ENCODE results near the gene ARAP3.

The ARAP3 gene

GRCh38 chr5:141672841-141673813 lies 8.9 kb downstream of the ARAP3 start:
- no peaks in the 10 kb centered on the region for H3K36me3 ChIP-seq (ENCODE audit: control insufficient read depth in 2 of 2, insufficient read depth in 2 of 2, low read length in 2 of 2)
- no peak overlapping the region for H3K4me3 ChIP-seq (ENCODE audit: low read length in 2 of 2)
- H3K4me1 ChIP-seq (ENCODE audit: control insufficient read depth in 2 of 2, insufficient read depth in 2 of 2, low read length in 2 of 2) = no peaks in the 10 kb centered on the region
- no peak overlapping the region for H3K27ac ChIP-seq (ENCODE audit: low read depth in 2 of 2, low read length in 2 of 2)
- no peaks in the 10 kb centered on the region for H3K9me3 ChIP-seq (ENCODE audit: control insufficient read depth in 2 of 2, low read length in 2 of 2)
- H3K27me3 ChIP-seq (ENCODE audit: control insufficient read depth in 2 of 2, insufficient read depth in 2 of 2, low read length in 2 of 2) = no peaks in the 10 kb centered on the region
- no peak overlapping the region for H3K9ac ChIP-seq (ENCODE audit: low read depth in 1 of 2, low read length in 2 of 2)

GRCh38 chr5:141672071-141672840 lies 9.8 kb downstream of the ARAP3 start:
- Histone ChIP-seq H3K36me3 (ENCODE audit: control insufficient read depth in 2 of 2, insufficient read depth in 2 of 2, low read length in 2 of 2) (no peaks in the 10 kb centered on the region), H3K27ac (ENCODE audit: low read depth in 2 of 2, low read length in 2 of 2) (no peak overlapping the region)

GRCh38 chr5:141669520-141669919 lies 12.5 kb downstream of the ARAP3 start:
- H3K36me3 ChIP-seq (ENCODE audit: control insufficient read depth in 2 of 2, insufficient read depth in 2 of 2, low read length in 2 of 2) = no peaks in the 10 kb centered on the region
- H3K27me3 ChIP-seq (ENCODE audit: control insufficient read depth in 2 of 2, insufficient read depth in 2 of 2, low read length in 2 of 2) = no peaks in the 10 kb centered on the region
- H3K9ac ChIP-seq (ENCODE audit: low read depth in 1 of 2, low read length in 2 of 2) = no peak overlapping the region
- no peak overlapping the region for H3K27ac ChIP-seq (ENCODE audit: low read depth in 2 of 2, low read length in 2 of 2)
- no peaks in the 10 kb centered on the region for H3K9me3 ChIP-seq (ENCODE audit: control insufficient read depth in 2 of 2, low read length in 2 of 2)
- H3K4me3 ChIP-seq (ENCODE audit: low read length in 2 of 2) = no peak overlapping the region
- no peaks in the 10 kb centered on the region for H3K4me1 ChIP-seq (ENCODE audit: control insufficient read depth in 2 of 2, insufficient read depth in 2 of 2, low read length in 2 of 2)

More at GRCh38 chr5:141672071-141672840, 9.8 kb downstream of the ARAP3 start:
- Histone ChIP-seq H3K4me3 (ENCODE audit: low read length in 2 of 2) (no peak overlapping the region), H3K27me3 (ENCODE audit: control insufficient read depth in 2 of 2, insufficient read depth in 2 of 2, low read length in 2 of 2) (no peaks in the 10 kb centered on the region), H3K9me3 (ENCODE audit: control insufficient read depth in 2 of 2, low read length in 2 of 2) (no peaks in the 10 kb centered on the region), H3K9ac (ENCODE audit: low read depth in 1 of 2, low read length in 2 of 2) (no peak overlapping the region), H3K4me1 (ENCODE audit: control insufficient read depth in 2 of 2, insufficient read depth in 2 of 2, low read length in 2 of 2) (no peaks in the 10 kb centered on the region)

- Histone ChIP-seq H3K27ac (ENCODE audit: low read depth in 2 of 2, low read length in 2 of 2) (no peak overlapping the region), H3K4me1 (ENCODE audit: control insufficient read depth in 2 of 2, insufficient read depth in 2 of 2, low read length in 2 of 2) (no peaks in the 10 kb centered on the region)
Observed at GRCh38 chr5:141668601-141669265, 13.3 kb downstream of the ARAP3 start.

DNA sequence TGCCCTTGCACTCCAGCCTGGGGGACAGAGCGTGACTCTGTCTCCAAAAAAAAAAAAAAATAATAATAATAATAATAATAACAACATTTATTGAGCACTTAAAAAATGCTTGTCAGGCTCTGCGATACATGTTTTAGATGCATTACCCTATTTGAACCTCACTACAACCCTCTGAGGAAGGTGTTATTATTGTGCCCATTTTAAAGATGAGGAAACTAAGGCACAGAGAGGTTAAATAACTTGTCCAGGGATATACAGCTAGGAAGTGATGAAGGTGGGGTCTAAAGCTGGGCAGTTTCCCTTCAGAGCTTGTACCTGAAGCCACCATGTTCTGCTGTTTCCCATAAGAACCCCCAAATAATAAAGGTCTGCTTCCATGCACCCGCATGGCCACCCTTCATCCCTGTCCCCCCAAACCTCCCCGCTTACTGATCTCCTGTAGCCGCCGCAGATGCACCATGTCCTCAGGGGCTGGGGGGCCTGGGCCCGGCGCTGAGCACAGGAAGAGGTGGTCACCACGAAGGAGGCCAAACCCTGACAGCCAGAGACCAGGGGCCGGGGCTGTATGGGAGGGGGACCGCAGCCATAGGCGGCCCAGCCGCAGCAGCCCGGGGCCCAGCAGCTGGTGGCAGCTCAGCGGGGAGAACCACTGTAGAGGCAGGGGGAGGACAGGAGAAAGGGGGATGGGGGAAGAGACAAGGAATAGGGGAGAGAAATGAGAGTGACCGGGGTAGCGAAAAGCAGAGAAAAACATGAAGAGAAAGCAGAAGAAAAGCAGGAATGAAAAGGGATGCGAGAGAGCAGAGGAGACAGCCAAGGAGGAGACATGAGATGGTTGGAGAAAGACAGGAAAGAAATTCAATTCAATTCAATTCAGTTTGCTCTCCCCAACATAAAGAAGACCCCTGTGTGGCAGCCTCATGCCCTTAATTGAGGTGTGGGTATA lies 15.8 kb downstream of the ARAP3 start:
- Histone ChIP-seq H3K27me3 (ENCODE audit: control insufficient read depth in 2 of 2, insufficient read depth in 2 of 2, low read length in 2 of 2) (no peaks in the 10 kb centered on the region), H3K4me1 (ENCODE audit: control insufficient read depth in 2 of 2, insufficient read depth in 2 of 2, low read length in 2 of 2) (no peaks in the 10 kb centered on the region), H3K9me3 (ENCODE audit: control insufficient read depth in 2 of 2, low read length in 2 of 2) (no peaks in the 10 kb centered on the region), H3K27ac (ENCODE audit: low read depth in 2 of 2, low read length in 2 of 2) (no peak overlapping the region), H3K9ac (ENCODE audit: low read depth in 1 of 2, low read length in 2 of 2) (no peak overlapping the region), H3K4me3 (ENCODE audit: low read length in 2 of 2) (no peak overlapping the region), H3K36me3 (ENCODE audit: control insufficient read depth in 2 of 2, insufficient read depth in 2 of 2, low read length in 2 of 2) (peaks cover 0 to 2% of the 10 kb centered on the region in 2 donors)

More at GRCh38 chr5:141668601-141669265, 13.3 kb downstream of the ARAP3 start:
- no peak overlapping the region for H3K9ac ChIP-seq (ENCODE audit: low read depth in 1 of 2, low read length in 2 of 2)
- peaks cover 0 to 2% of the 10 kb centered on the region in 2 donors for H3K36me3 ChIP-seq (ENCODE audit: control insufficient read depth in 2 of 2, insufficient read depth in 2 of 2, low read length in 2 of 2)
- no peaks in the 10 kb centered on the region for H3K27me3 ChIP-seq (ENCODE audit: control insufficient read depth in 2 of 2, insufficient read depth in 2 of 2, low read length in 2 of 2)
- H3K4me3 ChIP-seq (ENCODE audit: low read length in 2 of 2) = no peak overlapping the region
- no peaks in the 10 kb centered on the region for H3K9me3 ChIP-seq (ENCODE audit: control insufficient read depth in 2 of 2, low read length in 2 of 2)

DNA sequence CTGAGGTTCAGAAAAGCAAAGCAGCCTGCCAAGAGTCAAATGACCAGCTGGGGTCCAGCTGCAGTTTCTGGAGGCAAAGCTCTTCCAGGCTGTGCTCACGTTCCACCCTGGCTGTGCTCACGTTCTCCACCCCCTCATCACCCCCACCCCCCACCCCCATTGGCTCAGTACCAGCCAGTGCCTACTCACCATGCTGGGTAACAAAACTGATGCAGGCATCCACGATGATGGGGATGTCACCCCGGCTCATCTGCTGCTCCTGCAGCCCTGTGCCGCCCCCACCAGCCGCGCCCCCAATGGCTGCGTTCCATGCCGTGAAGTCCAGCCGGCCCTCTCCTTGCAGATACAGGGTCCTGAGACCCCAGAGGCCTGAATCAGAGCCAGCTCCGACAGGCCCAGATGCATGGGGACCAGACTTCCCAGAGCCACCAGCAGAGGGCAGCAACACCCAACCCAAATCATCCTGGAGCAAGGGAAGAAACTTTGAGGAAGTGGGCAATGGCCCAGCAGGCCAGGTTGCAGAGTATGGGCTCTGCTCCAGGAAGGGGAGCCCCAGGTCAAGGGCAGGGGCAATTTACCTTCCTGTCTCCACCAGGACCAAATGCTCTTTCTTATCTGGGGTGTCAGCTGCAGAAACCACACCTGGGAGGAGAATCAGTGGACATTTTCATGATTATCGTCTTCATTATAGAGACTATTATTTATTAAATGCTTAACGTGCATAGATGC lies 17.1 kb downstream of the ARAP3 start:
- H3K4me1 ChIP-seq (ENCODE audit: control insufficient read depth in 2 of 2, insufficient read depth in 2 of 2, low read length in 2 of 2) = no peaks in the 10 kb centered on the region
- no peak overlapping the region for H3K4me3 ChIP-seq (ENCODE audit: low read length in 2 of 2)
- H3K9ac ChIP-seq (ENCODE audit: low read depth in 1 of 2, low read length in 2 of 2) = peak overlapping the region in 1 of 2 donors; percentile 38
- H3K27me3 ChIP-seq (ENCODE audit: control insufficient read depth in 2 of 2, insufficient read depth in 2 of 2, low read length in 2 of 2) = no peaks in the 10 kb centered on the region
- no peaks in the 10 kb centered on the region for H3K9me3 ChIP-seq (ENCODE audit: control insufficient read depth in 2 of 2, low read length in 2 of 2)
- no peak overlapping the region for H3K27ac ChIP-seq (ENCODE audit: low read depth in 2 of 2, low read length in 2 of 2)
- H3K36me3 ChIP-seq (ENCODE audit: control insufficient read depth in 2 of 2, insufficient read depth in 2 of 2, low read length in 2 of 2) = peaks cover 0 to 2% of the 10 kb centered on the region in 2 donors

DNA sequence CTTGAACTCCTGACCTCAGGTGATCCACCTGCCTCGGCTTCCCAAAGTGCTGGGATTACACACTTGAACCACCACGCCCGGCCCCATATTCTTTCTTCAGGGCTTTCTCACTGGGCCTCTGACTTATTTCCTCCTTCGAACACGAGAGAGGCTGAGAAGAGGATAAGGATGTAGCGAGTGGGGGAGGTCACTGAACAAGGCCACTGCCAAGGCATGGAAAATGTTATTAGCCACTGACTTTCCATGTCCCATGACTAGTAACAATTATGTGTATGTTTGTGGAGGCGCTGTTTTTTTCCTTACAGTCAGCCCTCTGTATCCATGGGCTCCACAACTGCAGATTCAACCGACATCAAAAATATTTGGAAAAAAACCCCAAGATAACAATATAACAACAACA lies 18.5 kb downstream of the ARAP3 start:
- peaks cover 0 to 2% of the 10 kb centered on the region in 2 donors for H3K36me3 ChIP-seq (ENCODE audit: control insufficient read depth in 2 of 2, insufficient read depth in 2 of 2, low read length in 2 of 2)
- H3K4me3 ChIP-seq (ENCODE audit: low read length in 2 of 2) = no peak overlapping the region

GRCh38 chr5:141662028-141662427 lies 20.0 kb downstream of the ARAP3 start:
- Histone ChIP-seq H3K36me3 (ENCODE audit: control insufficient read depth in 2 of 2, insufficient read depth in 2 of 2, low read length in 2 of 2) (peaks cover 0 to 5% of the 10 kb centered on the region in 2 donors), H3K27me3 (ENCODE audit: control insufficient read depth in 2 of 2, insufficient read depth in 2 of 2, low read length in 2 of 2) (no peaks in the 10 kb centered on the region), H3K27ac (ENCODE audit: low read depth in 2 of 2, low read length in 2 of 2) (no peak overlapping the region), H3K9me3 (ENCODE audit: control insufficient read depth in 2 of 2, low read length in 2 of 2) (no peaks in the 10 kb centered on the region), H3K4me3 (ENCODE audit: low read length in 2 of 2) (no peak overlapping the region), H3K9ac (ENCODE audit: low read depth in 1 of 2, low read length in 2 of 2) (no peak overlapping the region), H3K4me1 (ENCODE audit: control insufficient read depth in 2 of 2, insufficient read depth in 2 of 2, low read length in 2 of 2) (no peaks in the 10 kb centered on the region)

More for the DNA sequence above, 18.5 kb downstream of the ARAP3 start:
- H3K9ac ChIP-seq (ENCODE audit: low read depth in 1 of 2, low read length in 2 of 2) = no peak overlapping the region
- H3K27ac ChIP-seq (ENCODE audit: low read depth in 2 of 2, low read length in 2 of 2) = no peak overlapping the region
- no peaks in the 10 kb centered on the region for H3K27me3 ChIP-seq (ENCODE audit: control insufficient read depth in 2 of 2, insufficient read depth in 2 of 2, low read length in 2 of 2)
- H3K4me1 ChIP-seq (ENCODE audit: control insufficient read depth in 2 of 2, insufficient read depth in 2 of 2, low read length in 2 of 2) = no peaks in the 10 kb centered on the region
- no peaks in the 10 kb centered on the region for H3K9me3 ChIP-seq (ENCODE audit: control insufficient read depth in 2 of 2, low read length in 2 of 2)
